Vagina (tissue), 2 donors: ENCODE results near the gene FCGR2B.
"Not testable (repeated sequence)": the region's sequence is repeated elsewhere in the genome, so short reads cannot be mapped to it uniquely, and the experiment has no call there.

ENCODE experiments used
- CTCF ChIP-seq, 3 experiments: fragments of 450-650 bp in 2 of 3; fragments of 200-600 bp in 1 of 3; sonication (generic) in 1 of 3; IDR thresholded peaks; one replicate each; pipeline ENCODE4 v1.5.1; 2017 to 2019; ENCODE audit warnings: antibody characterized with exemption in 3 of 3, mild to moderate bottlenecking in 2 of 3, moderate library complexity in 2 of 3
- POLR2A ChIP-seq, 2 donors: fragments of 450-650 bp; IDR thresholded peaks; one replicate each; pipeline ENCODE4 v1.6.1; 2017; ENCODE audit warnings: antibody characterized with exemption in 2 of 2, mild to moderate bottlenecking in 2 of 2, moderate library complexity in 2 of 2
- POLR2AphosphoS5 ChIP-seq, 2 donors: sonication (generic); formaldehyde crosslinking; IDR thresholded peaks; one replicate each; pipeline ENCODE4 v1.9.0; 2017; ENCODE audit warnings: antibody characterized with exemption in 2 of 2, mild to moderate bottlenecking in 2 of 2, low read depth in 1 of 2; ENCODE audit not compliant: insufficient read depth in 1 of 2

GRCh38 chr1:161643481-161644208, 19.3 kb upstream of the FCGR2B start:
- not testable (repeated sequence) for TF ChIP-seq CTCF (IDR thresholded peaks at IDR 0.05); POLR2AphosphoS5 (IDR thresholded peaks at IDR 0.05; ENCODE audit: insufficient read depth in 1 of 2, low read depth in 1 of 2); POLR2A (IDR thresholded peaks at IDR 0.05)
